Measurements from ENCODE around the gene AQP7.

DNA sequence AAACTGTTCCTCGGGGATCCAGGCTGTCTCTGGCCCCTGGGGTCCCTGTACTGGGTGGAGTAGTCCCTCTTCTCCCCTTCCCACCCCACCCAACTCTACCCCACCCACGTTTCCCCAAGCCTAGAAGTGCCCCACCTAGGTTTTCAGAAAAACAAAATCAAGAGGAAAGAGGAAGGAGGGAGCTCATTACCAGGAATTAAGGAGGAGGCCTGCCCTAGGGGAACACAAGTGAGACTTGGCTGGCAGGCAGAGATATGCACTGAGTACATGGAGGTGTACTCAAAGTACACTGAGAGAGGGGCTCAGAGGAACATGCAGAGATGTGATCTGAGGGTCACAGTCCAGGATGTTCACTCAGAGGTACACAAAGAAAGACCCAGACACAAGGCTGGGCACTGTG is 34.8 kb upstream of the AQP7 start:
- TF ChIP-seq, protein P1, sequence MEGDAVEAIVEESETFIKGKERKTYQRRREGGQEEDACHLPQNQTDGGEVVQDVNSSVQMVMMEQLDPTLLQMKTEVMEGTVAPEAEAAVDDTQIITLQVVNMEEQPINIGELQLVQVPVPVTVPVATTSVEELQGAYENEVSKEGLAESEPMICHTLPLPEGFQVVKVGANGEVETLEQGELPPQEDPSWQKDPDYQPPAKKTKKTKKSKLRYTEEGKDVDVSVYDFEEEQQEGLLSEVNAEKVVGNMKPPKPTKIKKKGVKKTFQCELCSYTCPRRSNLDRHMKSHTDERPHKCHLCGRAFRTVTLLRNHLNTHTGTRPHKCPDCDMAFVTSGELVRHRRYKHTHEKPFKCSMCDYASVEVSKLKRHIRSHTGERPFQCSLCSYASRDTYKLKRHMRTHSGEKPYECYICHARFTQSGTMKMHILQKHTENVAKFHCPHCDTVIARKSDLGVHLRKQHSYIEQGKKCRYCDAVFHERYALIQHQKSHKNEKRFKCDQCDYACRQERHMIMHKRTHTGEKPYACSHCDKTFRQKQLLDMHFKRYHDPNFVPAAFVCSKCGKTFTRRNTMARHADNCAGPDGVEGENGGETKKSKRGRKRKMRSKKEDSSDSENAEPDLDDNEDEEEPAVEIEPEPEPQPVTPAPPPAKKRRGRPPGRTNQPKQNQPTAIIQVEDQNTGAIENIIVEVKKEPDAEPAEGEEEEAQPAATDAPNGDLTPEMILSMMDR (IDR thresholded peaks at IDR 0.05), result no peak
- no peak for TF ChIP-seq POLR2A (IDR thresholded peaks at IDR 0.05)
- TF ChIP-seq EP300 (IDR thresholded peaks at IDR 0.05), result no peak
- TF ChIP-seq POLR2AphosphoS5 (IDR thresholded peaks at IDR 0.05), result no peak
